Mucosa of gallbladder (tissue), 1 donor: Measurements from ENCODE around the gene NECAB2. TPM values are rescaled to one million over a fixed set of nuclear protein-coding genes. Genes with fewer than 3 reads are reported as not detected.

Experiments used
- DNase-seq: peaks from one replicate; pipeline ENCODE4 v3.0.0-alpha.2; 2020; ENCODE audit warnings: low spot score
- total RNA-seq: library from RNA; stranded (reverse); gene quantifications from one replicate; pipeline ENCODE4 v1.2.1, GENCODE V29; 2021
- donor health status: DM: no; HTN: no; CAD: no.

Gene NECAB2
- 0.29 TPM for total RNA-seq

DNA sequence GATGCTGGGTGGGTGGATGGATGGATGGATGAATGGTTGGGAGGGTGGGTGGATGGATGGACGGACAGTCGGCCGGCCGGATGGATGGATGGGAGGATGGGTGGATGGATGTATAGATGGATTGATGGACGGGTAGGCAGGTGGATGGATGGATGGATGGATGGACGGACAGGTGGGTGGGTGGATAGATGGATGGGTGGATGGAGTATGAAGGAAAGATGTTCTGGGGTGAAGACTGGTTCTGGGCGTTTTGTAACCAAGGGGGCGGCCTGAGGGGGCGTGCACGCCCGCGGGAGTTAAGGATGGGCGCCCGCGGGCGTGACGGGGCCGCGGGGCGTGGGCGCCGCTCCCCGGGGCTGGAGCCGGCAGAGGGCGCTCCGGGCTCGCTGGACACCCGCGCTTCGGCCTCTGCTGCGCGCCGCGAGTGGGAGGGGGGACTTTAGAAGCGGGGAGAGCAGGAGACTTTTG is at the start of gene NECAB2:
Gene NECAB2 (plus strand): TSS at position 407 of the 468 bp plus-strand sequence. CDS start 405 bp downstream, outside the sequence.
- no peak for DNase-seq

- no peak for DNase-seq
These were observed 47.1 kb upstream of the NECAB2 start for GRCh38 chr16:83920894-83921491.

GRCh38 chr16:83923581-83924365 is 44.3 kb upstream of the NECAB2 start:
- DNase-seq = no peak

- DNase-seq = no peak
These were observed 43.4 kb upstream of the NECAB2 start for GRCh38 chr16:83924686-83925085.

DNA sequence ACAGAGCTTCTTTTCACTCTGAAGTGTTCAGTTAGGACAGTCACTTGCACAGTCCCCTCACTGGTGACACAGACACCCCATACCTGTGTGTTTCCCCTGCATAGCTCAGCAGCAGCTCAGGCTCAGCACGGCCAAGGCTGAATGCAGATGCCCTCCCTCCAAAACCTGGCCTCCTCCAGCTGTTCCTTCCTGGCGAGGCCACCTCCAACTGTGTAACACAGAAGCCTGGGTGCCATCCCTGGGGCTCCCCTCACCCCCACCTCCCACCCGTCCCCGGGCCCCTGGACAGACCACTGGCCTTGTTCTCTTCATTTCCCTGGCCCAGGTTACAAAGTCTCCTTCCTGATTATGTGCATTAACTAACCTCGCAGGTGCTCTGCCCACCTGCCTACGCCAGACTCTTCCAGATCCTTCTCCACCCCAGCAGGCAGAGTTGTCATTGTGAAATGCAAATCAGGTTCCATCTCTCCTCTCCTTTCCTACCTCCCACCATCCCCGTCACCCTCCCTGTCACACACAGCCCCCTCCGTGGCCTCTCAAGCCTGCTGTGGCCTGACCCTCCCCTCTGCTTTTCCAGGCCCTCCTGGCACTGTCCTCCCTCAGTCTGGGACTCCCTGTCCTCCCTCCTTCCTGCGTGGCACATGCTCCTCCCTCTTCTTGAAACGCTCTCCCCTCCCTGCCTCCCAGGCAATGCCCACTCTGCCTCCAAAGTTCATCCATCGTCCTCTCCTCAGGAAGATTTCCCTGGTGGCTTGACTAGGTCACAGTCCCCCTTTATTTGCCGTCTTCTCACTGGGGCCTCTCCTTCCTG is 42.7 kb upstream of the NECAB2 start:
- DNase-seq = no peak

DNA sequence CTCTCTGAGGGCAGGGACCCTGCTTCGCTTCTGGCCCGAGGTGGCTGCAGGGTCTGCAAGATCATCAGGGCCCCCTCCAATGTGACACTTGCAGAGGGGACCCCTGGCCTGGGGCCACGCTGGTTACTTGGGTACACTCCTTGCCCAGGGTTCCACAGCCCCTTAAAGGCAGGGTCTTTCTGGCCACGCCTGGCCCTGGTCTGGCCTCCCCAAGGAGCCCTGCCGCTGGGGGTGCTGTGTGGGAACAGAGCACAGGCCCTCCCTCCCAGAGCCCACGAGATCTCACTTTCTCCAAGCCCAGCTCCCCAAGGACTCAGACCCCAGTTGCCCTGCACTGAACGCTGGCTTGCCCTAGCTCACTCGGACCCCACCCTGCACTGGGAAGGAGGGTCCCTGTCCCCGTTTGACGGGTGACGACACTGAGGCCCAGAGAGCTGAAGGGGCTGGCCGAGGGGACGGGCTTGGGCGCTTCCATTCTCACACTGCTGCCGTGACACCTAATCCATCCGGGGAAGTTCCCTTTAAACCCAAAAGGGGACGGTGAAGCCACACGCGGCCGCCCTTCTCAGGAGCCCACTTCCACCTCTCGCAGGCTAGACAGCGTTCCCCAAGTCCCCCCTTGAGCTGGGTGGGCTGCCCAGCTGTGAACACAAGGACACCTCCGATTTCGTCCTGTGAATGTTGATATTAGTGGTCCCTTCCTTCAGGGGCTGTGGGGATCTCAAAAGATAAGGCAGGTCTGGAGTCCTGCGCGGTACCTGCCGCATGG is 41.9 kb upstream of the NECAB2 start:
- no peak for DNase-seq

GRCh38 chr16:83926726-83927397 is 41.2 kb upstream of the NECAB2 start:
- peak; percentile 79 for DNase-seq

DNA sequence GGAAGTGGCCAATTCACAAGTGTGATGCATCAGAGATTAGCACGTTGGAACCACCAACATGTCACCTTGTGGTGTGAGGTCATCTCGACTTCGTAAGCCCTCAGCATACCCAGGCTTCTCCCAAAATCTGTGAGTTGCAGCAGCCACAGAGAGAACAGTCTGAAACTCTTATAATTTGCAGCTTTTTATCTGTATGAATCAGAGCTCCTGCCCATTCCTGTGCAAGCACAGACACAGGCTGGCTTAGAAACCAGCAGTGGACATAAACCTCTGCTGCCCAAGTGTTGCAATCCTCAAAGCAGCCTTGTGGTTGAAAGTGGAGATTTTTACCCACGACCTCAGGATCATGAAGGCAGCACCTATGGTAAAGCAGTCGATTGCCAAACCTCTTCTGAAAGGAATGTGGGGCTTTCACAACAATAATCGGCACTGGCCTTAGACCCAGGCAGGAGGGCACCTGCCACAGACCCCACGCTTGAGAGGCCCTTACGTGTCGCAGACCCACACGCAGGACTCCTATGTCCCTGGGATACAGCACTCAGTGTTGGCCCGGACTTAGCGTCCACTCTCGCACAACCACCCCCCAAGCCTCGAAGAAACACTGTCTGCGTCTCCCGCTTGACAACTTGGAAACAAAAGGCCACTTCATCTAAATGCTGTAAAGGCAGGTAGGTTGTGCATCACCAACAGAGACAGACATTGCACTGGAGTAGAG is 39.5 kb upstream of the NECAB2 start:
- no peak for DNase-seq

- no peak for DNase-seq
These were observed 38.1 kb upstream of the NECAB2 start for GRCh38 chr16:83929811-83930555.

DNA sequence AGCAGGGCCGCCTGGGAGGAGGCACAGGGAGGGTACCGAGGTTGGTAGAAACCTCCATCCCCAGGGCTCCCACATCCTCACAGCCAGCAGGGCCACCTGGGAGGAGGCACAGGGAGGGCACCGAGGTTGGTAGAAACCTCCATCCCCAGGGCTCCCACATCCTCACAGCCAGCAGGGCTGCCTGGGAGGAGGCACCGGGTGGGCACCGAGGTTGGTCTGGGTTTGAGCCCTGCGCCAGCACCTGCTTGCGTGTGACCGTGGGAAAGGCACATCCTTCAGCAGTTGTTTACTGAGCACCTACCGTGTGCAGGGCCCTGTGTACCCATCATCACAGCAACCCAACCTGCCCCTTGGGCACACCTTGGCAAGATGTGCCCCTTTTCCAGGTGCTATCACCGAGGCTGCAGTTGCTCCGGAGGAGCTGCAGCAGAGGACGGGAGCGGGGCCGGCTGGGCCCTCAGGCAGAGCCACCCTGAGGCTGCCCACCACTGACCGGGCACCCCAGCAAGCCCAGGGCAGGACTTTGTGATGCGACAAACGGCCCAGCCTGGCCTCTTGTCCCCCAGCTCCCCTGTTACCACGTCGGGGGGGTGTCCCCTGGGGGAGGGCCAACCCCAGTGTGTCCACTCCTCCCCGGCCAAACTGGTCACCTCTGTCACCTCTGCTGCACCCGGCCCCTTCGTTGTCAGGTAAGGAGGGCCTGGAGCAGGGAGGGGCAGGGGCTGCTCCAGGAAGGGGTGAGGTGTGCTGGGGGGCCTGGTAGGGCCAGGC is 37.1 kb upstream of the NECAB2 start:
- DNase-seq = no peak

DNA sequence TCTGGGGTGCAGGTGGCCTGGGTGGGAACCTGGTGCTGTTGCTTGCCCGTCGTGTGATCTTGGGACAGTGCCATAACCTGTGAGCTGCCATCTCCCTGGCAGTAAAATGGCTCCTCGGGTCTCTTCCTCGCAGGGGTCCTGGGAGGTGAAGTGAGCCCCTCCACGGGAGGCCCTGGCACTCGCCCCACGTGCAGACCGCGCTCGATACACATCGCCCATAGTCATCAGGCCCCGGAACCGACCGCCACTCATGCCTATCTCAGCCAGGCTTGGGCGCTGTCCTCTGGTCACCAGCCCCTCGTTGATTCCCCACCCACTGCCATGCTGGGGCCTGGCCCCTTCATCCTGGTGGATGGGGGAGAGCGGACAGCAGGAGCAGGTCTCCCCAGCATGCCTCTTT is 36.5 kb upstream of the NECAB2 start:
- no peak for DNase-seq

DNA sequence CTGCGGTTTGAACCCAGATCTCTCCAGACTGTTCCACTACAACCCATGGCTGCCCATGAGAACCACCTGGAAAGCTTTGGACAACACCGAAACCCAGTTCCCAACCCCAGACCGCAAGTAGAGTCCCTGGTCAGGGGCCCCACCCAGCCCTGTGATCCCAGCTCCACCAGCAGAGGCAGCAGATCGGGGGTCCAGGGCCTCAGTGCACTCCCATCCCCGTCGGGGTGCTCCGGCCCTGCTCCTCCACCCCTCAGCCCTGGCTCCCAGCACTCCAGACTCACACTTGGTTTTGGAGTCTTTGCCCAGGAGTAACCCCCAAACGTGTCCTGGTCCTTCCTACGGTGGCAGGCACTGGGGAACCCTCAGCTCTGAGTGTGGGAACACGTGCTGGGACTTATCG is 35.7 kb upstream of the NECAB2 start:
- no peak for DNase-seq

DNA sequence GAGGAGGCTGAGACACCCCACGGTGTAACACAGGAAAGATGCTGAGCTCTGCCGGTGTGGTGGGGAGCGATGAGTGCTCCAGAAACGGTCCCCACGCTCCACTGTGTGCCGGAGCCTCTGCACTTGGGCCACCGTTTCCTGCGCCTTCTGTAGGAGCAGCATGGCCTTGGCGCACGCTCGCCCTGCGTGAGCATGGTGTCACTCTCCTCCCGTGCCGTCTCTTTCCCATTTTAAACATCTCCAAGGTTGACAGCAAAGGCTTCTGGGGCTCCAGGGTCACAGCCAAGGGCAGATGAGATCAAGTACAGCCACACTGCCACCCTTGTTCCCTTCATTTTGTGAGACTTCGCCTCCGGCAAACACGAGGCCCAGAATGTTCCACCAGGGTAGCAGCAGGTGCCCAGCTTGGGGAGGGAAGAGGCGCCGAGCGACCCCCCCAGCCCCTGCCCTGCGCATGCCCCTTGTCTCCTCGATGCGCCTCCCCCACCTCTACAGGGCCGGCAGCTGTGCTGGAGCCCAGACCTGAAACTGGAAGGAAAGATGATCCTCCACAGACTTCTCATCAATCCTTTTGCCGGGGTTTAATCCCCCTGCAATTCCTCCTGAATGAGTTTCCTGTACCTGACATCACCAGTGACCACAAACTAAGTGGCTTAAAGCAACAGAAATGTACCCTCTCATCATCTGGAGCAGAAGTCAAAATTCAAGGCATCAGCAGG is 34.9 kb upstream of the NECAB2 start:
- DNase-seq = no peak

GRCh38 chr16:83933885-83934683 is 34.0 kb upstream of the NECAB2 start:
- DNase-seq = no peak

GRCh38 chr16:83934684-83934977 is 33.4 kb upstream of the NECAB2 start:
- DNase-seq = no peak

- no peak for DNase-seq
These were observed 32.8 kb upstream of the NECAB2 start for GRCh38 chr16:83935005-83935857.

DNA sequence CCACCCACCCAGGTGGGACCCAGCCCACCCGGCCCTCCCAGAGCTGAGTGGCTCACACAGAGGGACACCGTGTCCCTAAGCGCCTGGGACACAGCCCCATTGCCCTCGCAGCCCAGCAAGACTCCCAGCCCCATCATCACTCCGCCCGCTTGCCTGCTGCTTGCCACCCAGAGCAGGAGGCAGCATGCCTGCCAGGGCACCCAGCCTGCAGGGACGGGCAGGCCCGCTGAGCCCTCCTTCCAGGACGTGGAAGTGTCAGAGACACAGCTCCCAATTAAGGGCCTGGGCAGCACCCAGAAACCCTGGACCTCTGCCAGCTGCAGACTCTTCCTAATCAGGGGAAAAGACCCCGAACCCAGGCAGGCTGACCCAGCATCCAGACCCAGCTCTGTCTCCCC is 32.2 kb upstream of the NECAB2 start:
- DNase-seq = no peak
